Measurements from ENCODE around the gene KLHL1.

Gene KLHL1

GRCh38 chr13:69910800-69911199 is 197.5 kb downstream of the KLHL1 start:
- ChIA-PET POLR2A (no interaction called here), CTCF (no interaction called here)
- TF ChIP-seq CTCF (IDR thresholded peaks at IDR 0.05; ENCODE audit: insufficient read depth, low read length, missing control alignments) = no peak

DNA sequence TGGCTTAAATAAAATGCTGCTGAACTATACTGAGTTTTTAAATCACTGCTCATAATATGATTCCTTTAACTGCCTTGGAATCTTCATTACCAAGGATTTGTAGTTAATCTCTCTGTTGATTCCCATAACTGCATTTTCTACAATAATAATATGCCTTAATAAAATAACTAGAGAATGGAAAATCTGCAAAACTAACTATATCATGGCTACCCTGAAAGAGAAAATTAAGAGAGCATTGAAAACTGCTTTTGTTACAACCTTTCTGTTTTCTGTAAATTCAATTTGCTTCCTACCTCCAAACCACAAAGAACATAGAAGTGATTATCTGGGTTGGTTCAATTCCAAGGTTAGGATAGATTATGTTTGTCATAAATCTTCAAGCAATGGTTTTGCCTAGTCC is 203.5 kb downstream of the KLHL1 start:
- ChIA-PET CTCF (no interaction called here), POLR2A (no interaction called here)
- H3K4me3 ChIP-seq (ENCODE audit: low read depth, low read length) = no peak overlapping the region
- DNase-seq (ENCODE audit: low read depth, low spot score) = no peak
- no peak for TF ChIP-seq CTCF (IDR thresholded peaks at IDR 0.05; ENCODE audit: insufficient read depth, low read length, missing control alignments)

More at GRCh38 chr13:69910800-69911199, 197.5 kb downstream of the KLHL1 start:
- H3K4me3 ChIP-seq (ENCODE audit: low read depth, low read length) = no peak overlapping the region
- DNase-seq (ENCODE audit: low read depth, low spot score) = no peak

- no peak for DNase-seq (ENCODE audit: low read depth, low spot score)
- no peak for TF ChIP-seq CTCF (IDR thresholded peaks at IDR 0.05; ENCODE audit: insufficient read depth, low read length, missing control alignments)
- CTCF ChIA-PET = no interaction called here
These were observed 205.2 kb downstream of the KLHL1 start for GRCh38 chr13:69903081-69903480.

DNA sequence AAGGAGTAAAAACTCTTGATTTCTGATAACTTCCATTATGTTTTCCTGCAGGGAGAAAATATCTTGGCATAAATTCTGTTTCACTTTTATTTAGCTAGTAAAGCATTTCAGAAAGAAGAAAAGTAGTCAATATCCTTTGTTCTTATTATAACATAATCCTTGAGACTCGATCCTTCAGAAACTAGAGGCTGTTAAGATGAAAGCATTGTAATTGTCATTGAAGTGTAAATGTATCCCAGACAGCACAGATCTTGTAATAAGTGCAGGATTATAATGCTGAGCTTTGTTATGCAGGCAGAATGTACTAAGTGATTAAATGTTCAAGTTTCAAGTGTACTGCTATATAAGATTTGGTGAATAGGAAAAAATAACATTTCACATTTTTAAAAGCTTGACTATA is 225.8 kb downstream of the KLHL1 start:
- no peak overlapping the region for H3K4me3 ChIP-seq (ENCODE audit: low read depth, low read length)
- ChIA-PET CTCF (no interaction called here), POLR2A (no interaction called here)
- DNase-seq (ENCODE audit: low read depth, low spot score) = no peak
- TF ChIP-seq CTCF (IDR thresholded peaks at IDR 0.05; ENCODE audit: insufficient read depth, low read length, missing control alignments) = no peak

More at GRCh38 chr13:69903081-69903480, 205.2 kb downstream of the KLHL1 start:
- H3K4me3 ChIP-seq (ENCODE audit: low read depth, low read length) = no peak overlapping the region
- POLR2A ChIA-PET = no interaction called here

GRCh38 chr13:69879936-69880335 is 228.3 kb downstream of the KLHL1 start:
- ChIA-PET POLR2A (no interaction called here), CTCF (no interaction called here)
- no peak overlapping the region for H3K4me3 ChIP-seq (ENCODE audit: low read depth, low read length)
- DNase-seq (ENCODE audit: low read depth, low spot score) = no peak
- no peak for TF ChIP-seq CTCF (IDR thresholded peaks at IDR 0.05; ENCODE audit: insufficient read depth, low read length, missing control alignments)

- no peak overlapping the region for H3K4me3 ChIP-seq (ENCODE audit: low read depth, low read length)
- ChIA-PET CTCF (no interaction called here), POLR2A (no interaction called here)
- TF ChIP-seq CTCF (IDR thresholded peaks at IDR 0.05; ENCODE audit: insufficient read depth, low read length, missing control alignments) = no peak
- no peak for DNase-seq (ENCODE audit: low read depth, low spot score)
These were observed 235.8 kb downstream of the KLHL1 start for GRCh38 chr13:69872321-69873047.

Data from AG04449 (cell line).